ENCODE data around the gene CNTN6.

The CNTN6 gene

DNA sequence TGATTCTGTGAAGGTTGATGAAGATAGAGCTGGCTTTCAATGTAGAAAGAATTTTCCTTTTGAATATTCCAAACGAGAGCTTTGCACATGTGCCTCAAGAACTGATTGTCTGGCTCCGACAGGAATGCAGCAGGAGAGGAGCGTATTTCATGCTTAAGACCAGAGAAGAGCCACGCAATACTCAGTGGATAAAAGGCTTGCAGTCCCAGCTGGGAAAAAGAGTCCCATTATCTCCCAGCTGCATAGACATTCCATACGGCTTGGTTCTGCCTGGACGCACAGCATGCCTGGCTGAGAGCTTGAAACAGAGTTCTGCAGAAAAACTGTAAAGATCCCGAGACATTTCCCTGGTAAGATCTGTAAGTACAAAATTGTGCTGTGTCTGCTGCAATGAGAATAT lies at the start of gene CNTN6:
Gene CNTN6 (plus strand): TSS at position 254 of the 400 bp plus-strand sequence. CDS start 54,985 bp downstream, outside the sequence.
- no peak for DNase-seq

DNA sequence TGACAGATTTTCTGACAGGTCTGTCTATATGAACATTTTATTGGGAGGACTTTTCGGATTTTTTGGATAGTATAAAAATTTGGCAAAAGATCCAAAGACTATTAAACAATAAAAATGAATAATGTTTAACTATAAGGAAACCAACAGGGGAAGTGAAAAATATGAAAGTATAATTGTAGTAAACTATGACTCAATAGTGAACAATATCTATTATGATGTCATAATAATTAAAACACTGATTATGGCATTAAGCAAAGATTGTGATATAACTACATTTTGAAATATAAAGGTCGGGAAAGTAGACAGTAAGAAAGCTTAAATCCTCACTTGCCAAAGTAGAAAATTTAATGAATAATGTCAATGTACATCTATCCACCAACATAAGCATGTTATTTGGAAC lies 44.3 kb upstream of the CNTN6 start:
- no peak for DNase-seq

DNA sequence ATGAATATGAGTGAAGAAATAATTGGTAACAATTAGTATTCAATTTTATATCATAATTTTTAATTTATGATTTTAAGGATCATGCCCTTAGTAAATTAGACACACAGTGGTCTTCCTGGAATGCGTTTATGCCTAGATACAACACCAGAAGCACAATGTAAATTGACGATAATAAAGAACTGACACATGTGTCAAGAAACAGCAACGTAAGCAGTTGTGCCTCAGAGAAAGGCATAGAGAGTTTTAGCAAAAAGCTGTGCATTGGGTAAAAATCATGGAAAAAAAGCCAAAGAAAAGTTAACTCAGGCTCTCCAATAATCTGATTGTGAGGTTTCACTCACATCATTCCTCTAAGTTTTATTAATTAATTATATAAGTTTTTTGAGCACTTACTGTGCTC lies 37.0 kb upstream of the CNTN6 start:
- DNase-seq = no peak

DNA sequence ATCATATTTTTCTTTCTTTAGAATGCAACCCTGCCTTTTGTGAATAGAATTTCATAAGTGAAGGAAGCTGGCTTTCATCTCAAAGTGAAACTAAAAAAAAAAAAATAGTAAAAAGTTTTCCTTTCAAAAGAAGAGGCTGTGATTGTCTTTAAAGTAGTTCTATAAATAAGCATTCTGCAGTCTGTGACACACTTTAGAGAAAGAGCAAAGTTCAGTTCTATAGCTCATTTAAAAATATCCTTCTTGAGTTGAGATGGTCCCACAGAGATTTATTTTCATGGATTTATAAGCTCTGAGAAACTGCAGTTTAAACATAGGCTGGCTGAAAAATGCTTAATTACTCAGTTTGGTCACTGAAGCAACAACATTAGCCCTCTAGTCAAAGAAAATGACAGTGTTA lies 36.1 kb upstream of the CNTN6 start:
- no peak for DNase-seq

DNA sequence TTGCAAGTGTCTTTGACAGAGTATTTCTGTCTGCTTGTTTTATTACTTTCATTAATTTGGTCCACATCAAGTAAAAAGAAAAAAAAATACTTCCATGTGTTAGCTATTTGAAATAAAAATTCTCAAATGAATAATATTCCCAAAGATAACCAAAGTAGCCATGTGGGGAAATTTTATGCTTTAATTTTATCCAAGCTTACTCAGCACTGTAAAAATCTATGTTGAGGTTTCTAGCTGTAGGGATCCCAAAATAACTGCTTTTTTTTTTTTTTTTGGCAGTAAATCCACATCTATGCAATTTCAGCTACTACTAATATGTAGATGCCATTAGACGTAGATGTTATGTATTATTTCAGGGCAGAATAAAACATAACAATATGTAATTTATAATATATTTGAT lies 35.4 kb upstream of the CNTN6 start:
- DNase-seq = no peak

DNA sequence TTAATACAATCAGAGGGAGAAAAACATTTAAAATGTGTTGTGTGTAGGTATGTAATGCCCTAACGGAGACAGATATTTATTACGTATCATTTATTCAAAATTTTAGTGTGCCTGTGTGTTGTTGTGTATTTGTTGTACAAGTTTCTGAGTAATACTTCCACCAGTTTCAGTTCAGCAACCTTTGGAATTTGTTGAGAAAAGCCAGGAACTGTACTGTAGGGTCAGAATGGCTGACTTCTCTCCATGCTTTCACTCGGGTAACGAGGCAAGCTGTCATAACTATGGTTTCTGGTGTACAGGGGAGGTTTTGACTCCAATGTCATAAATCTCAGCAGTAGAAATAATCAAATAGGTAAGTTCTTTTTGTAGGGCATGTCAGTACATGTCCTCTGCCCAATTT lies 23.8 kb upstream of the CNTN6 start:
- DNase-seq = no peak

DNA sequence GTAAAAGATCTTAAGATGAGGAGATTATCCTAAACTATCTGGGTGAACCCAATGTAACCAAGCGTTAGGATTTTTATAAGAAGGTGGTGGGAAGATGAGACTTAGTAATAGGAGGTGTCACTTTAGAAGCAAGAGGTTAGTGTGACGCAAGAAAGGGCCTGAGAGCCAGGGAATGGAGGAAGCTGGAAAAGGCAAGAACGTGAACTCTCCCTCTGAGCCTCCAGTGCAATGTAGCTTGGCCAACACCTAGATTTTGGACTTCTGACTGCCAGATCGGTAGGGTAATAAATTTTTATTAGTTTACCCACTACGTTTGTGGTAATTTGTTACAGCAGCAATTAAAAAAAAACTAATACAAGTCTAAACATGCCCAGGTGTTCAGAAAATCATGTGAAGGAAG lies 20.8 kb upstream of the CNTN6 start:
- DNase-seq = no peak

DNA sequence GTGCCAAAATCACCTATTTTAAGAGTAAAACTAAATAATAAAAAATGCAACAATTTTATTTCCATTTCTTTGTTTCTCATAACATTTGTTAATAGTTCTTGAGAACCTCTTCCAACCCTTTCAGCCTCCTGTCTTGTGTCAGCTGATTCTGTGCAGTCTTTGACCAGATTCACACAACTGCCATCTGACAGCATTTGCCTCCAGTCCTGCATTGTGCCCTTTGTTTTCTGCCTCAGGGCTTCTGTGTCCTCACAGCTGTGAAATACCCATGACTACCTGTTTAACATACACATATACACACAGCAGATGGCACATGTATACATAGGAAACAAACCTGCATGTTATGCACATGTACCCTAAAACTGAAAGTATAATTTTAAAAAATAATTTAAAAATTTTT lies 13.2 kb upstream of the CNTN6 start:
- DNase-seq = no peak

DNA sequence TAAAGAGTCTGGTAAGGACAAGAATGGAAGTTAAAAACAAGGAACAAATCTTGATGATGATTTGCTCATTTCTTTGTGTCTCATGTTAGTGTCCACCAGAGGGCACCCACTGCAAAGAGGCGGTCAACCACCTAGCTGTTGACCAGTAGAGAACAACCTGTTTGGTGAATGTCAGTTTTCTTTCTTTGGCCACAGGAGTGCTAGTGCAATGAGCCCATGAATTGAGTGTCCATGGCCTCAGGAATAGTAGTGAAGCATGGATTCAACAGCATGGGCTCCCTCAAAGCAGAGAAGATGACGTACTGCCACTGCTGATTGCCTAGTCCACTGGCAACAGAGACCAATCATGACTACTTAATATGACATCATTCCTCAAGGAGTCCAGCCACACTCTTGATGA lies 10.7 kb upstream of the CNTN6 start:
- peak; percentile 13 for DNase-seq

DNA sequence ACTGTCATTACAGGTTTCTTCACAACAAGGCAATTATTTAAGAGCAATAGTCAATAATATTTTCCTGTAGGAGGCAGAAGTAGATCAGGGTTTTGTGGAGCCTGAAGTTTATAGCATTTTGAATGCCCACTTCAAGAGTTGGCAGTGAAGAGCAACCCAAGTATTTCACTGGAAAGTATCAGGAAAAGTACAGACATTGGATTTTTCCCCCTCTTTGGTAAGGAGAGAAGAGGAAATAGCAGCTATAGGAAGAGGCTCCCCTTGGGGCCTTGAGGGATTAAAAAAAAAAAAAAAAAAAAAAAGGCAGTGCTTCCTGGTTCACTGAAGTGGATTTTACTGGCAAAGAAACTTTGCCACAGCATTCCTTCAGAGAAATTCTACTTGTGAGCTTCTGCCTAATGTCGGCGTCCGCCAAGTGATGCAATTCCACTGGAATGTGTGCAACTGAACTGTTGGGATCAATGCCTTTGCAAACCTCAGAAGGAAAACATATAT lies 5.7 kb upstream of the CNTN6 start:
- no peak for DNase-seq

DNA sequence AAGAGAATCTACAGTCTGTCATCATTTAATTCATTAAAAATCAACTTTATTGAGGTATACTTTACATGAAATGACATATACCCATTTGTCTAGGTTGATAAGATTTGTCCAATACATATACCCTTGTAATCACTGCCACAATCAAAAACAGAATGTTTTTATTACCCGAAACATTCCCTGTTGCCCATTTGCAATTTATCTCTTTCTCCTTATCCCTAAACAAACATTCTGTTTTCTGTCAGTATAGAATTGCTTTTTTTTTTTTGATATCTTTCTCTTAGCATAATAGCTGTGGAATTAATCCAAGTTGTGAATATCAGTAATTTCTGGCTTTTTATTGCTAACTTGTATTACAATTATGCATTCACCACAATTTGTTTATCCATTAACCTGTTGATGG lies 4.3 kb upstream of the CNTN6 start:
- no peak for DNase-seq

DNA sequence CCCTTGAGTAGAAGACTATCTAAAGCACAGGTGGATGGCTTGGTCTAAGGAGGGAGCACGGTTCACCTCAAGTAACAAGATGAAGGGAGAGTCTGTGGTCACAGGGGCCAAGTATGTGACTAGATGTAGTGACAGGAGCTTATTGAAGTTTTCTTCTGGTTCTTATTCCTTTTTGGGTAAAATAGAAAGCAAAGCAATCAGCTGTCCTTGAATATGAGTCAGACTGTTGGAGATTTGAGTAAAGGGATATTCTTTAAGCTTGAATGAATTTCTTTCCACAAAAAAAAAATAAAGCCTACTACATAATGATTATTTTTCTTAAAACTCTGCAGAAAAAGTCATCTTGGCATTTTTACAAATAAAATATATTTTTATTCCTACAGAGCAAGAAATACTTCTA lies 1.5 kb upstream of the CNTN6 start:
- DNase-seq = no peak

DNA sequence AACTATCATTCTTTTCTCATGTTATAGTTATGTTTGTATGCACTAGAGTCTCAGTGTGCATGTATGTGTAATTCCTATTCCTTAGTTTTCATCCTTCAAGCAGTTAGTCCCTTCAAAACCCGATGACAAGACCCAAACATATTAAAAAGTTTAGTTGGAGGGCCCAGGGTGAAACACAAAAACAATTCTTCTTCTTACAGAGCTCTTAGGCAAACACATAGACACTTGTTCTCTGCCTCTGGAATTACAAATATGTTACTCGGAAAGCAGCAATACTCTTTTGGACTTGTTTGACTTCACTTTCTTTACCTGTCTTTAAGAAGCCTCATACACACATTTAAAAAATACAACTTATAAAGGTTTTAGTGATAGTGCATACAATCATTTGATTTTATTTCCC lies 763 bp upstream of the CNTN6 start:
- no peak for DNase-seq

DNA sequence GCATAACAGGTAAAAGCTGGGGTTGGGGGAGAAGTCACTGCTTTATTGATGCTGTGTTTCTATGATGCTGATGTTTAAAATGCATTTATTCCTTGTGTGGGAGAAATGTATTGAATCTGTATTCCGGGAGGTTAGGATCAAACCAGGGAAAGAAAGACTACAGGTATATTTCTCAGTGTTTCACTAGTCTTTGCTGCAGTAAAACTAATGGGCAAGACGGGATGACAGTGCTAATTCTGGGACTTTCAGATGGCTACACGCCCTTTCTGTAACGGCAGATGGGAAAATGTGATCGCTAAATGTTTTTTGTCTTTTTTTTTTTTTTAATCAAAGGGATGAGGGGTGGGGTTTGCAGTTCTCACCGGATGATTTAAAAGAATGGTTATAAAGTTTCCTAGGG lies 393 bp downstream of the CNTN6 start:
- no peak for DNase-seq

DNA sequence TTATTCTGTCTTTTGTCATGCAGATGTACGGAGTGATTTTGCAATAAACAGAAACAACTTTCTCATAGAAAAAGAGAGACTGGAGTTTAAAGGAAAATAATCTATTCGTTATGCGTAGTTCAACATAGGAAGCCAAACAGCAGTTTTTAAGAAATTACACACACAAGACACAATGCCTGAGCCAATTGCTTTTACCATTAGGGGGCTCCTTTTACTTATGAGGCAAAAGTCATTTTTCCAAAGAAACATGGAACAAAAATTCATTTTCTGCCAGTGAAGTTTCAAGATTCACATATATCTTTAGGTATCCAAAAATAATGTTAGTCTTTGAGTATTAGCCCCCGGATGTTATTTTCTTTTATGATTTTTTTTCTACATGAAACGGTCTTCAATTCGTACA lies 10.7 kb downstream of the CNTN6 start:
- DNase-seq = no peak

DNA sequence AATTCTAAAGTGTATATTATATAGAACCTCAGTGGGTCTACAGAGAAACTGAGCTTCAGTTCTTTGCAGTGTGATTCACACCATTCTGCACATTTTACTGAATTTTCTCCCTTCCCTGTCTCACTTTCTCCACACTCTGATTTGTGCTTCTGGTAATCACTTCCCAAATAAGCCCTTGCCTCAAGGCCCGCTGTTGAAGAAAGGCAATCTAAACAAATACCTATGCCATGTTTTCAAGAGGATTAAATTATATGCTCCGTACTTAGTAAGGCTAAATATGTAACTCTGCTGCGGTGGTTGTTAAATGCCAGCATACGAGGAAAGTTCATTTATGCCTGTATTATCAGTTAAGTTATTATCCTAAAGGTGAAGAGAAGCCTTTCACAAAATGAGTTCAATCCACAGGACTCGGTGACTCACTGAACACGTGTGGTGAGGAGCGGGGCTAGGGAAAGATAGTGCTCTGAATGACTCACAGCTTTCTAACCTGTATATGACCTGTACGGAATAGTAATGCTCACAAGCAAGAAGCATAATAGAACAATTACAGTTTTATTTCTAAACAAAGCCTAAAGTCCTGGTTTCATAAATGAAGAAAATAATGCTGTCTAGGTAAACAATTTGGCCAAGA lies 25.1 kb downstream of the CNTN6 start:
- no peak for DNase-seq

DNA sequence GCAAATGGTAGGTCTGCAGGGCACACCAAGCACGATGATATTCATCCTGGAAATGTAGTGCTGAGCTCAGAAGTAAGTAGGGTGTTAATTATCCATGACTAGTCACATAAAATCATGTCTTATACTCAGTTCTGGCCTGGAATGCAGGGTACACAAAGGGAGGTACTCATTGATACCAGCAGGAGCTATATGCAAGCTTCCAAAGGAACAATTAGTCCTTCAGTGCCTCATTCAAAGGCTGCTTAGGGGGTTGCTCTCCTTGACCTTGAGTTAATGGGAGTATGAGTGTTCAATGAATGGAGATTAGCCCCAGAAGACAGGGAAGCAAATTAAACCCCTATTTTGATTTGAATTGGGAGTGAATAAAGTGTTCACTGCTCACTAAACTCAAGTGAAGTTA lies 38.3 kb downstream of the CNTN6 start:
- no peak for DNase-seq

DNA sequence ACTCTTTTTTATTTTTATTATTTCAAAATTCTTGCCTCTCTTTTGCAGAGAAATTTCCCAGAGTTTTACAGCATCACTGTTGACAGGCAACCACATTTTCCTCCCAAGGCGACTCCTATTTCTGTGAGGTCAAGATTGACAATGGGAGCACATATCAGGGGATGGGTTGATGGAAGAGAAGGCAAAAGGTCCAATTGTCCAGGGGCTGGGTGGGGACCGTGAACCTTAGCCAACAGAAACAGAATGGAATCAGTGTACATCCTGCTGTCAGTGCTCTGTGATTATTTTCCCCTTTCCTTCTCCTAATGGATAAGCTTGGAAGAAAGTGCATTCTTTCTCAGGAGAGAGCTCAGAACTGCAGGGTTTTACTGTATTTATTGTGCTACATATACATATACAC lies 42.4 kb downstream of the CNTN6 start:
- DNase-seq = no peak

DNA sequence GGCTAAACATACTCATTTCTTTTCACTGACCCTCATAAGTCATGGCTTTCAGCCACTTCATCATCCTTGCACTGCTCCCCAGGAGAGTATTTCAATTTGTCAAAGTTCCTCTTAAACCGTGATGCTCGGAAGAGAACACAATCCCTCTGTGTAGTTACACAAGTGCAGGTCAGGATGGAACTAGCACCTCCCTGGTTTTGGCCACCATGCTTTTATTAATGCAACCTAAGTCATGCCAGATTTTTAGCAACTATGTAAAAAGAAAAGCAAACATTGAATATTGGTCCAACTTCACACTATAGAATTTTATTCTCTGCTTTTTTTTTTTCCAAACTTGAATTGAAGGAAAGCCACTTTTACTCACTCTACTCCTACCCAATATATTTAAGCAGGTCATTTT lies 45.2 kb downstream of the CNTN6 start:
- DNase-seq = no peak

DNA sequence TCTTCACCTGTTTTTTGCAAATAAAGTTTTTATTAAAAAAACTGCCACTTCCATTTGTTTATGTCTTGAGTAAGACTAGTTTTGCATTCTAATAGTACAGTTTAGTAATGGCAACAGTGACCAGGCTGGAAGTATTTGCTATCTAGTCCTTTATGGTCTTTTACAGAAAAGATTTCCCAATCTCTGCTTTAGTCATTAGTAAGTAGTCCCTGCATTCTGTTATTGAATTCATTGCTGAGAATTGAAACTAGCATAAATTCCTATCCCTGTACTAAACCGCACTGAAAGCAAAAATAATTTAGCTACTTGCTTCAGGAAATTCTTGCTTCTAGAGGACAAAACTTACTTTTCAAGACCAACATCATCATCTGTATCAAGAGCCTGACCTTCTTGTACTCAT lies 46.2 kb downstream of the CNTN6 start:
- no peak for DNase-seq

DNA sequence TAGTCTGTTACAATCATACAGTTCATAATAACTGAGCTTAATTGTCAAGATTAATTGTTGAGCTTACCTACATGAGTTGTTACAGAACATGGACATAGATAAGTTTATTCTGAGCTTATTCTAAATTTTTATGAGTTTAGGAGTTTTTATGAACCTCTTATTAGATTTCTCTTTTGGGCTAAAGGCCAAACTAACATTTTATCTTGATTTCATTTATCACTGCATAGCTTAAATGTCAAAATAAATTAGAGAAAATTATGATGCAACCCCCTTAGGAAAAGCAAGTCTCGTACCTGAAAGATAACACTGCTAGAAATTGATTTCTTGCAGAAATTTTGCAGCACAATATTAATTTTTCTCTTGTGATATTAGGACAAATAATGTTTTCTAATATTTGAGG lies 54.5 kb downstream of the CNTN6 start:
- no peak for DNase-seq

DNA sequence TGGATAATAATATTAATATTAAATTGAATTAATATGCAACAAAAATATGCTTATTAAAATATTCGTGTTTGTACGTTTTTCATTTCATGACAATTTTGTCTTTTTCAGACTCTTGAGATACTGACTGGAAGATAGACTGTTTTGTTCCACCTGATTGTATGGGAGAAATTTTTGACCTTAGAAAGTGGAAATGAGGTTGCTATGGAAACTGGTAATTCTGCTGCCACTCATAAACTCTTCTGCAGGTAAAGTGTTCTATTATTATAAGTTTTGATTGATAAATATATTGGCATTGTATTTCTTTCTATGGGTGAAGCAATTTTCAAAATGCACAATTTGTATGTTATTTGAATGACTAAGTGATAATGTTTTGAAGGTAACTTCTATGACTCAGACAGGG lies 55.0 kb downstream of the CNTN6 start:
- no peak for DNase-seq

DNA sequence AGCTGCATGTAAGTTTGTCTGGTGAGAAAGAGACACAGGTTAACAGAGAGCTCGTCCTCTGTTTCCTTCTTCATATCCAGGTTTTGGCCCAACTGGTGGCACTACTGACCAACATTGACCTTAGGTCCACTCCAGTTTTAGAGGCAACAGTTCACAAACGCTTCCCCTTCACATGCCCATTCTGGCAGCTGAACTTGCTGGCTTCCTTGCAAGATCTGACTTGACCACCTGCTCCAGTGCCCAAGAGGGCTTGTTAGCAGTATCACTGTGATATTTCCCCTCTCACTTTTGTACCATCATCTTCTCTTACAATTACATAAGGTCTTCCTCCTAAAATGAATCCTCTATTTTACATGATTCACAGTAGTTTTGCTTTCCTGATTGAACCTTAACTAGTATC lies 71.3 kb downstream of the CNTN6 start:
- DNase-seq = no peak

DNA sequence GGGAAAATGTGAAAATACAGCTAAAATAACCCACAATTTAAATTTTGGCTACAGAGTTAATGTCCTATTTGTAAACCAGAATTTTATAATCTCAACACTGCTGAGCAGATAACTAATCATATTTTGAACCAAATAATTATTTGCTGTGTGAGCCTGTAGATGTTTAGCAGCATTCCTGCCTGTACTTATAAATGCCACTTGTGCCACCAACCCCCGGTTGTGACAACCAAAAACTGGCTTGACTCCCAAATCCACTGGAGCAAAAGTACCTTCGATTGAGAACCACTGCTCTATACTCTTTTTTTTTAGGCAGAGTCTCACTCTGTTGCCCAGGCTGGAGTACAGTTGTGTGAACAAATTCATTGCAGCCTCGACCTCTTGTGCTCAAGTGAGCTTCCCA lies 78.5 kb downstream of the CNTN6 start:
- no peak for DNase-seq

DNA sequence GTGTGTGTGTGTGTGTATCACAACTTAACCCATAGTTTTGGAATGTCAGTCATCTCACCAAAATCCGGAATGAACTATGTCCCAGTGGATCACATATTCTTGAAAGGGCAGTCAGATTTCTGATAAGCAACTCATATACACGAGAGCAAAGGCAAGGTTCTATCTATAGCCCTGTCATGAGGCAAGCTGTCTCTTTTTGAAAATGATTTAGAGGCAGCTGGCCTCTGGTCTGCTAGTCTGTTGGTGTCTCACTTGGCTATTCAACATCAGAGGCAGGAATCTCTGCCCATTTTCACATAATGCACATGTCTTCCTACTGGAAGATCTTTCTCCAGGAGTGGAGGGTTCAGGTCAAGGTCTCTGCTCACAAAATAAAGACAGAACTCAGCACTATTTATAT lies 79.8 kb downstream of the CNTN6 start:
- no peak for DNase-seq

DNA sequence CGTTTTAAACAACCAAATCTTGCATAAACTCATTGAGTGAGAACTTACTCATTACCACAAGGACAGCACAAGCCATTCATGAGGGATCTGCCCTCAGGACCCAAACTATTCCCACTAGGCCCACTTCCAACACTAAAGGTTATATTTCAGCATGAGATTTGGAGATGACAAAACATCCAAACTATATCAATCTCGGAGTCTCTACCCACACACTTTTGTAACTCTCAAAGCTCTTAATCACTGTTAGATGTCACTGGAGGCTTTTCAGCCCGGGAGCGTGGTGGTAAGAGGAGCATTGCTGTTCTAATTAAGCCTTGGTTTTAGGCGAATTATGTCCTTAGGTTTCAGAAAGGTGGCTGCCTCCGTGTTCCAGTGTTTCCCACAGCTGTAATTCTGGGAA lies 86.3 kb downstream of the CNTN6 start:
- no peak for DNase-seq

Measured in suppressor macrophage treated with lipopolysaccharide for 4 hours (primary cell).